SK-N-MC (cell line): ENCODE data around the gene CHST15.

Experiments
- EZH2 ChIP-seq: fragments of 200-600 bp; sonication (generic); IDR thresholded peaks from one replicate; pipeline ENCODE4 v1.6.1; 2017; ENCODE audit warnings: antibody characterized with exemption
- FOXP2 ChIP-seq: optimal IDR thresholded peaks from 2 replicates; pipeline ENCODE3; 2011; ENCODE audit warnings: mild to moderate bottlenecking, moderate library complexity; ENCODE audit not compliant: insufficient read depth; ENCODE audit errors: extremely low read length, control extremely low read depth

DNA sequence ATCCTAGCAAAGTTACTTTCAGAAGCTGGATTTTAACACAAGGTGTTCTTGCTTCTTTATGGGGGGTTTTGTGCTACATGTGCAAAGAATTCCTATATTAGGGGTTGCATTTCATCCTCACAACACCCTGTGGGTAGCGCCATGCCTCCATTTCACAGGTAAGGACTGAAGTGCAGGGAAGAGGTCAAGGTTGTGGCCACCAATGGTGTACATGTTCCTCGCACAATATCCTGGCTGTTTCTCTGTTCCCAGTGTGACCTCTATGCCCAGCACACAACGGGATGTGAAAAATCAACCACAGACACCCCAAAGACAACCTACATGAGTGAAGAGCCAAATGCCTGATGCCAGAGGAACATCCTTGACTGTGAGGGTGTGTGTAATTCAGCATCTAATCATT is 80.8 kb downstream of the CHST15 start:
- TF ChIP-seq EZH2 (no peak), FOXP2 (no peak)
